ENCODE results near the gene ZFHX2. TPM values are rescaled to one million over a fixed set of nuclear protein-coding genes. Genes with fewer than 3 reads are reported as not detected.
A peak's percentile ranks its signal among the peaks of the same experiment; 100 is the strongest.

The ZFHX2 gene
- total RNA-seq, 1 donor from 2014 or later: 16.4 TPM

GRCh38 chr14:23481979-23482822, 69.4 kb downstream of the ZFHX2 start:
- Mint-ChIP-seq H3K27me3 (no peaks in the 10 kb centered on the region), H3K27ac (no peak overlapping the region), H3K36me3 (ENCODE audit: insufficient read depth) (peaks cover 14% of the 10 kb centered on the region), H3K9me3 (ENCODE audit: low read depth) (no peaks in the 10 kb centered on the region), H3K4me3 (ENCODE audit: low read depth) (no peak overlapping the region), H3K4me1 (ENCODE audit: low read depth) (peaks cover 5% of the 10 kb centered on the region)
- no peak for DNase-seq (ENCODE audit: low spot score, unreplicated experiment)
- TF ChIP-seq, protein P1, sequence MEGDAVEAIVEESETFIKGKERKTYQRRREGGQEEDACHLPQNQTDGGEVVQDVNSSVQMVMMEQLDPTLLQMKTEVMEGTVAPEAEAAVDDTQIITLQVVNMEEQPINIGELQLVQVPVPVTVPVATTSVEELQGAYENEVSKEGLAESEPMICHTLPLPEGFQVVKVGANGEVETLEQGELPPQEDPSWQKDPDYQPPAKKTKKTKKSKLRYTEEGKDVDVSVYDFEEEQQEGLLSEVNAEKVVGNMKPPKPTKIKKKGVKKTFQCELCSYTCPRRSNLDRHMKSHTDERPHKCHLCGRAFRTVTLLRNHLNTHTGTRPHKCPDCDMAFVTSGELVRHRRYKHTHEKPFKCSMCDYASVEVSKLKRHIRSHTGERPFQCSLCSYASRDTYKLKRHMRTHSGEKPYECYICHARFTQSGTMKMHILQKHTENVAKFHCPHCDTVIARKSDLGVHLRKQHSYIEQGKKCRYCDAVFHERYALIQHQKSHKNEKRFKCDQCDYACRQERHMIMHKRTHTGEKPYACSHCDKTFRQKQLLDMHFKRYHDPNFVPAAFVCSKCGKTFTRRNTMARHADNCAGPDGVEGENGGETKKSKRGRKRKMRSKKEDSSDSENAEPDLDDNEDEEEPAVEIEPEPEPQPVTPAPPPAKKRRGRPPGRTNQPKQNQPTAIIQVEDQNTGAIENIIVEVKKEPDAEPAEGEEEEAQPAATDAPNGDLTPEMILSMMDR (IDR thresholded peaks at IDR 0.05; ENCODE audit: unreplicated experiment): no peak

DNA sequence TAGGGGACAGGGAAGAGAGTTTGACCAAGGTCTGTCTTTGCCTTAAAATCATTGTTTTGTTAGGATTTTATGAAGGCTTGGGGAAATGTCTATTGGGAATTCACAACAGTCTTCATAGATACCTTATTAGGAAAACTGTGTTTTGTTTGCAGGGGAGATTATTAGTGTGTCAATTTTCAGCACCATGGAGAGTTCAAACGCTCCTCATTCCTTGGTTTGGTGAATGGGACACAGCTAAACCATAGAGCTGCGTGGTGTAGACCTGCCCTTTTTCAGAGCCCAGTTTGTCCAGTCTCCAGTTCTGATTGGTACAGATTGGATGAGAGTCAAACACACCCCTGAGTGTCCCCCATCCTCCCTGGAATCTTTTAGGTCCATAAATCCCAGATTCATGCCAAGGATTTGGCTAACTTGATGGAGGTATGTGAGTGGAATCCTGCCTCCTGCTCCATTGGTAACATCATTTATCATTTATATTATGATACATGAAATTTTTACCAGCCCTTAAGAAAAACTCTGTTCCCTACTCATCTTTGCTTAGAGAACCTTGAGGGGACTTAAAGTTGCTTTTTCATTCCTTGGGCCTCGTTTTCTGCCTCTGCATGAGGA, 70.1 kb downstream of the ZFHX2 start:
- TF ChIP-seq, protein P1 (IDR thresholded peaks at IDR 0.05; ENCODE audit: unreplicated experiment): no peak
- Mint-ChIP-seq H3K4me3 (ENCODE audit: low read depth) (no peak overlapping the region), H3K36me3 (ENCODE audit: insufficient read depth) (peaks cover 12% of the 10 kb centered on the region), H3K4me1 (ENCODE audit: low read depth) (peaks cover 5% of the 10 kb centered on the region), H3K9me3 (ENCODE audit: low read depth) (no peaks in the 10 kb centered on the region), H3K27me3 (no peaks in the 10 kb centered on the region), H3K27ac (no peak overlapping the region)
- DNase-seq (ENCODE audit: low spot score, unreplicated experiment): no peak

DNA sequence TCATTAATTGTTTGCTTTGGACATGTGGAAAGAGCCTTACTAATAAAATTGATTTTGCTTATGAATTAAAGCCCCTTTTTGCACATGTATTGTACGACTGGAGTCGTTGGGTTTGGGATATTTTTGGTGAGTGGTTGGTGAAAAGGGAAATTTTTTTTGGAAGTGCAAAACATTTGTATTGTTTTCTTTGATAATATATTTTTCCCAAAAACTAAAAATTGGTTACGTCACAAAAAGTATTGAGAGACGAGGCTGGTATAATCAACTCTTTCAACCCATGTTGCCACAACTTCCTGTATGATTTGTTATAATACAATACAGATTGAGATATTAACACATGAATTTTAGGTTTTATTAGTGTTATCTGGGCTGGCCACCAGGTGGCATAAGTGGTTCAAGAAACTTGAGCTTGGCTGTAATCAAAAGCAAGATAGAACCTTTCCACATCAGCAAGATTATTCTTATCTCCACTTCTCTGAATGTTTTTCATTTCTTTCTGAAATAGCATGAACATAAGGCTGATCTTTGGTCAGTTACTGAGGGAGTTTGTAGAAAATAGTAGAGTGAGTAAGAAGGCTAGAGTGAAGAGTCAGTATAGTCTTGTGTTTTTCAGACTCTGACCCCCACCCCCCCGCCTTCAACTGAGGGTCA, 73.3 kb downstream of the ZFHX2 start:
- Mint-ChIP-seq H3K4me1 (ENCODE audit: low read depth) (peaks cover 5% of the 10 kb centered on the region), H3K27me3 (no peaks in the 10 kb centered on the region), H3K4me3 (ENCODE audit: low read depth) (no peak overlapping the region), H3K27ac (no peak overlapping the region), H3K36me3 (ENCODE audit: insufficient read depth) (peaks cover 18% of the 10 kb centered on the region), H3K9me3 (ENCODE audit: low read depth) (no peaks in the 10 kb centered on the region)
- peak; percentile 27 for DNase-seq (ENCODE audit: low spot score, unreplicated experiment)
- TF ChIP-seq, protein P1 (IDR thresholded peaks at IDR 0.05; ENCODE audit: unreplicated experiment): peak; percentile 82

- Mint-ChIP-seq H3K27me3 (no peaks in the 10 kb centered on the region), H3K27ac (no peak overlapping the region), H3K36me3 (ENCODE audit: insufficient read depth) (peaks cover 9% of the 10 kb centered on the region), H3K9me3 (ENCODE audit: low read depth) (no peaks in the 10 kb centered on the region), H3K4me3 (ENCODE audit: low read depth) (no peak overlapping the region), H3K4me1 (ENCODE audit: low read depth) (peaks cover 12% of the 10 kb centered on the region)
- TF ChIP-seq, protein P1 (IDR thresholded peaks at IDR 0.05; ENCODE audit: unreplicated experiment): no peak
- DNase-seq (ENCODE audit: low spot score, unreplicated experiment): no peak
These were observed 80.6 kb downstream of the ZFHX2 start for GRCh38 chr14:23470947-23471346.

Other genes starting within 250 kb of the ZFHX2 start
- 8.4 and 8.9 TPM in 2 replicates for gene PPP1R3E, start 248.9 kb downstream of the ZFHX2 start, total RNA-seq
- 23.7 and 24.3 TPM in 2 replicates for gene BCL2L2, start 244.9 kb downstream of the ZFHX2 start, total RNA-seq
- 318 and 338 TPM in 2 replicates for gene PABPN1, start 230.3 kb downstream of the ZFHX2 start, total RNA-seq
- 26.2 and 29.3 TPM in 2 replicates for gene SLC22A17, start 198.9 kb downstream of the ZFHX2 start, total RNA-seq
- gene EFS, start 186.6 kb downstream of the ZFHX2 start, total RNA-seq: 66.8 and 69.6 TPM in 2 replicates
- not detected in 2 replicates for gene IL25, start 179.0 kb downstream of the ZFHX2 start, total RNA-seq
- gene CMTM5, start 174.7 kb downstream of the ZFHX2 start, total RNA-seq: not detected in 2 replicates
- gene MYH6, start 143.5 kb downstream of the ZFHX2 start, total RNA-seq: 0.04 and 0.07 TPM in 2 replicates
- gene MYH7, start 116.1 kb downstream of the ZFHX2 start, total RNA-seq: not detected in 2 replicates
- 45.6 and 48.6 TPM in 2 replicates for gene NGDN, start 82.1 kb downstream of the ZFHX2 start, total RNA-seq
- 17.3 and 20.6 TPM in 2 replicates for gene THTPA, start 4.5 kb upstream of the ZFHX2 start, total RNA-seq
- gene AP1G2, start 16.0 kb upstream of the ZFHX2 start, total RNA-seq: 262 and 268 TPM in 2 replicates
- not detected in 2 replicates for gene JPH4, start 27.0 kb upstream of the ZFHX2 start, total RNA-seq
- 0.77 and 0.89 TPM in 2 replicates for gene DHRS2, start 84.6 kb upstream of the ZFHX2 start, total RNA-seq

Data from progenitor cell of endocrine pancreas (in vitro differentiated cells).